GM18861 (cell line): Measurements from ENCODE around the gene SCPEP1.

Experiments used
- ATAC-seq: cut with Tn5 transposase; IDR thresholded peaks from one replicate; pipeline ENCODE4 v1.9.1; 2021; ENCODE audit not compliant: unreplicated experiment

The SCPEP1 gene

GRCh38 chr17:56997313-56997712, 19.4 kb downstream of the SCPEP1 start:
- no peak for ATAC-seq

GRCh38 chr17:57001541-57001940, 23.6 kb downstream of the SCPEP1 start:
- no peak for ATAC-seq

- ATAC-seq, result no peak
Observed at GRCh38 chr17:57002904-57003303, 25.0 kb downstream of the SCPEP1 start.

DNA sequence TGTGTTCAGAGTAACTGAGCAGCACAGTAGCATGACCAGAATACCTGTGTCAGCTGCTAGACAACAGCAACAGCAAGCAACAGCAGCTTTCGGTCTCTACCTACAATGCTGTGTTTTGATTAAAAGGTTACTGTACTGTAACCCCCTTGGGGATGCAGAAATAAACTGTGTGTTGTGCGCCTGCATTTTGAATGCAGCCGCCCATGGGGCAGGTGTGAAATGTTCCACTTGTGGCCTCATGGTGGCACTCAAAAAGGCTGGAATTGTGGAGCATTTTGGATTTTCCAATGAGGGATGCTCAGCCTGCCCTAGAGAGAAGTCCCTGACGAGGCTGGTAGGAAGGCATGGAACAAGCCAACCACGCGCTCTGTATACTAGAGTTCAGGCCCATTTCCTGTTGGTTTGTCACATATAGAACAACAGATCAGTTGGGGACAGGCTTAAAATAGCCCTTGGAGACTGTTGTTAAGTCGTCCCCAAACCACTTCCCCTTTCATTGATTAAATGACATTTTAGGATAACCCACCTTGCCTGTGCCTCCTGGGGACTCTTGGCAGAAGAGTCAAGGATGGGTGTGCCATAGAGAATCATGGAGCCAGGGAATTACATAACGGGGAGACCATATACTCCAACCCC, 27.1 kb downstream of the SCPEP1 start:
- ATAC-seq, result peak; percentile 82

- ATAC-seq, result no peak
Observed at GRCh38 chr17:57006040-57006439, 28.1 kb downstream of the SCPEP1 start.

GRCh38 chr17:57008958-57009357, 31.0 kb downstream of the SCPEP1 start:
- ATAC-seq, result no peak

- ATAC-seq, result peak; percentile 50
Observed at GRCh38 chr17:57009737-57010445, 32.0 kb downstream of the SCPEP1 start.

- no peak for ATAC-seq
Observed at GRCh38 chr17:57010487-57010886, 32.6 kb downstream of the SCPEP1 start.

DNA sequence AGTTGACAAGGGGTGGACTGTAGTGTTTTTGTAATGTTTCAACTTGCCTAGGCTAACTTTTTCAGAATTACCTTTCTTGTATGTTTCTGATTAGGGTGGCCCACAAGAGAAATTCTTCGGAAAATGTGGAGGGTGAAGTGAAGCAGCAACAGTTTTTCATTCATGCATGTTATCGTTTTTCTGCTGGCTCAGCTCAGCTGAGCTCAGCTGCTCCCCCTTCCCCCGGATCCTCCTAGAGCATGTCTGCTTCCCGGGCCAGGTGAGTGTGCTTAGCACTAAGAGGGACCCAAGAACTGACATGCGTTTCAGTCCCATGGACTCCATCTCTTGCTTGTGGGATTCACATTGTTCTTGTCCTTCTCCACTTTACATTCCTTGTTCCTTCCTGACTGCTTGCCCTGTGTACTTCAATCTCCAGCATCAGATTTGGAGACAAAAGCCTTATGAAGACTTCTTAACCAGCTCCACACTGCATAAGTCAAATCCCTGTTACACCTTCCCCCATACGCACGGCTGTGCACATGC, 33.6 kb downstream of the SCPEP1 start:
- no peak for ATAC-seq

DNA sequence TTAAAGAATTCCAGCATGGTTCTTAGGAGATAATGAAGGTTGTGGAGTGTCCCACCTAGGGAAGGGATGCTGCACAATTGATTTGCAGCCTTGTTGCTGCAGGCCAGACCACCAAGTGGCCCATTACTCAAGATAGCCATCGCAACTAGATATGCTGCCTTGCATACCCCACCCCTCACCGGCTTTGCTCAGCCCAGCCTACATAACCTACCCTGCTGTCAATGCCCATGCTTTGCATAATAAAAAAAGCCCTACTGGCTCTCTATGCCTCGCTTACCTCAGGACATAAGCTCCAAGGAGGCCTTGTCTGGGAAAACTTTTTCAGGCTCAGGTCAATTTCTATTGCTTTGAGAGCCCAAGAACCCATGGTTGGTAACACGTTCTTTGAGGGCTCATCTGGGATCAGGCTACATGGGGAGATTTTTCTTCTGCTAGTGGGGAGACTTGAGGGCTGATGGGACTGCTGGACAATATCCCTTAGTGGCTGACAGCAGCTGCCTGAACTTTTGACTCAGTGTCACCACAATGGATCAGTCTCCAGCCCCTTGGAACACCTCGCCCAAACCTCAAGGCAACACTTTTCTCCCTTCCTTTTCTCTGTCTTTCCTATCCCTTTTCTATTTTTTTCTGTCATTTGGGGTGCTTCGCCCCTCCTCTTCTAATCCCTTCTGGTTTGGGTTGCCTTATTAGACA, 38.3 kb downstream of the SCPEP1 start:
- no peak for ATAC-seq

DNA sequence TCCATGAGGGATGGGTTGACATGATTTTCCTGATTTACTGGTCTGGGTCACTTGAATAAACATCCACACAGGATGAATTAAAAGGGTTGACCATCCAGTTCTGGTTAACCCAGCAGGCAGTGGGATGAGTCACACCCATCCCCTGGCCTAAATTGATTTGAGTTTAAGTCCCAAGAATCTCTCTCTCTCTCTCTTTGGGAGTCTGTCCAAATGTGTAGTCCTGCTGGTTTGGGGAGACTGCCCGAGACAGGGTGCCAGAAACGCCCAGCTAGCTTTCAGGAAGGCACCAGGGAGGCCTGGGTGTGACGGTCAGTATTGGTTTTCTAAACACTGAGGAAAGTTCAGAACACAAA, 38.8 kb downstream of the SCPEP1 start:
- ATAC-seq, result no peak

- no peak for ATAC-seq
Observed at GRCh38 chr17:57017625-57018024, 39.7 kb downstream of the SCPEP1 start.

DNA sequence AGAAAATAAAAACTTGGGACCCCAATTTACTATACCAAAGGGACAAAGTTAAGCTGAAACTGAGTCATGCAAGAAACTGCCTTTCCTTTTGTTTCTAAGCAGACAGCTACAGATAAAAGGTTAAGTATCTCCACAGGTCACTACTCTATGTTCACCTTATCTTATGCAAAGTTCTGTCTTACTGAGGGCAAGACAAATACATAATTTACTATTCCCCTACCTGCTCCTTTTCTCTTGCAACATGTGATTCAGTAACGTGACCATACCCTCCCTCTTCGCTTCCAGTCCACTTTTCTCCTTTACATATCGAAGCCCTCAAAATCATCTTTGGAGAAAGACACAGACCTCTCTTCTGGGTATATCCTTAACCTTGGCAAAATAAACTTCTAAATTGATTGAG, 42.3 kb downstream of the SCPEP1 start:
- ATAC-seq, result no peak

DNA sequence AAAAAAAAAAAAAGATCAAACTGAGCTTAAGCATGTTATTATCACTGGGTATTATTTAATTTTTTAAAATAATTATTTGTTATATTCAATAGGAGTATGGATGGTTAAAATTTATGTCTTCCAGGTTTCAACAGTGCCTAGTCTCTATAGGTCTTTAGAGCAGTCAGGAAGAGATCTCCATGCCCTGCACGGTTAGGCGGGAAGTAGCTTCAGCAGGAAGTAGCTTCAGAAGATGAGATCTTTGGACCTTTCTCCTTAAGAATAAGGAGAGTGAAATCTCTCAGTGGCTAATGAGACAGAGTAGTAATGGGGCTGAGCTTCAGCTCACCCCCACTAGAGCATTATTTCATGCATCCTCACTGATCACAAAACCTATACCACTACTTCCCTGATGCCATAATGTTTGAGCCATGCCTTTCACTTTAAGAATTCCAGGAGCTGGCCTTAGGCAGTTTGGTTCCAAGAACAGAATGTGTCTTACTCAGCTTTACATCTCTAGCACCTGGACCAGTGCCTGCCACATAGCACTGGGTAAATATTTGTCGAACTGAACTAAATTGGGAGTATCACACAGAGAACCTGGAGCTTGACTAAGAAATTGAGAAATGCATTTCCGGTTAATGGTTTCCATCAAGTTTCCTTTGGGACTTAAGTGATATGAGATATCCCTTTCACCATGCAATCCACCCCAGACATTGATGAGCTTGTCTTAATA, 43.5 kb downstream of the SCPEP1 start:
- no peak for ATAC-seq

- ATAC-seq, result no peak
Observed at GRCh38 chr17:57025876-57026275, 47.9 kb downstream of the SCPEP1 start.

DNA sequence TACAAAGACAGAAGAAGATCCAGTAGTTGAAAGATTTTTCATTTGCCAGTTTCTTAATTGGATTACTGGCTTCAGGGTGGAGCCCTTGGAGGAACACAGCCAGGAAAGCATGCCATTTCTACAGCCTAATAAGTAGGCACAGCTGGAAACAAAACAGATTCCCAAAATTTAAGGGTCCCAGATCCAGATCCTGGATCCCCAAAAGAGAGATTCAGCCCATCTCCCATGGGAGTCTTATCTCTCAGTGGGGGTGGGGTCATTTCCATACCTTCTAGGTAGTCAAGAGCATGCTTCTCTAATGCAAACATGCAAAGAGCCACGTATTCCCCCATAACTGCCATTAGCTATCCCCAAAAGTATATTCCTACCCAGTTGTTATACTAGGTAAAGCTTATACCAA, 49.9 kb downstream of the SCPEP1 start:
- ATAC-seq, result no peak

DNA sequence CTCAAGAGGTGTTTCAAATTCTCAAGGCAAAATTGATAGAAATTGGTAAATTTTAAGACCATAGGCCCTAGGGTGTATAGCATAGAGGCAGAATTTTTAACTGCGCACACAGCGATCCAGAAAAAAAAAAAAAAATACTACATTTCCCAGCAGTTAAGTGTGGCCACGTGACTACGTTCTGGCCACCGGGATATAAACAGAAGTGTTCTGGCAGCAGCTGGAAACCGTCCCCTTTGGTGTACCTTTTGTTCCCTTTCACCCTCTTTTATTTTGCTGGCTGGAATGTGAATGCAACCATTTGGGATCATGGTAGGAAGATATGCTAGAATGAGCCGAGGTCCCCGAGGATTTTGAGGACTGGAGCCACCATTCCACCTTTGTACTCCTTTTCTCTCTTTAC, 54.4 kb downstream of the SCPEP1 start:
- no peak for ATAC-seq

DNA sequence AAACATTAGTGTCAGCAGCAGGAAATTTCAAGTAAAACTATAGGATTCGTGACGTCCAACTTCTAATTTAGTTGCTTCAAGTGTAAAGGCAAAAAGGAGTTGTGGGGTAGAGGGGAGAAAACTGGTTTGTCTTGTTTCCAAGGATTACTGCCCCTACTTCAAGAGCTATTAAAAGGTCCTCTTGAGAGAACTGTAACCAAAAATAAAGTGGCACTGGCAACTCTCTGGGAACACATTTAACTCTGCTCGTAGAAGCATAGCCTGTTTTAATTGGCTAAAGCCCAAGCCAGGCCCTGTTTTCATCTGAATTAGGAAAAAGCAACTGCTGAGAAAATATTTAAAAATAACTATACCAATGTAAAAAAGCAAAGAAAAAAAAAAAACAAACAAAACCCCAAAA, 55.4 kb downstream of the SCPEP1 start:
- ATAC-seq, result no peak

GRCh38 chr17:57034807-57035754, 57.1 kb downstream of the SCPEP1 start:
- ATAC-seq, result no peak

GRCh38 chr17:57035971-57036481, 58.1 kb downstream of the SCPEP1 start:
- ATAC-seq, result no peak
